Stimulated activated naive CD8-positive, alpha-beta T cell treated with anti-CD3 and anti-CD28 coated beads, Interleukin-15, Interleukin-2, amounts not matched to agents 100 U/mL and 50 U/mL, for 24 hours (primary cell): ENCODE measurements around the gene ALDH18A1.

Source experiments
- ATAC-seq: fragments of 150-1000 bp; cut with Tn5 transposase; one replicate; pipeline ENCODE4 v1.10.0; 2021
- DNase-seq: peaks from one replicate; pipeline ENCODE4 v3.0.0; 2021

The ALDH18A1 gene

DNA sequence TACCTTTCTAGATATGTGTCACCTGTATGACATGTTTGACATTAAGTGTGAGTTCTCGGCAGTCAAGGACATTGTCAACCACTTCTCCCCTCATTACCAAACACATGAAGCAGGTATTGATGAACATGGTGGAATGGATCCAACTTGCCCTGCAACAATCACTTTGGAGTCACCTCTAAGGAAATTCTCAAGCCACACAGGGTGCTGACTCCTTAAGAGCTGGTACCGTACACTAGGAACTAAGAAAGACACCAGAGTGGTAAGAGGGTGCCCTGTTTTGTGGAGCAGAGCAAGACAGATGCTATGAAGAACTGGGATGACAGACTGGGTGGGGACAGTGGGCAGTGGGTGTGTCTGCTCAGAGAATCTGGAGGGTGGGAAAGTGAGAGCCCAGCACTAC lies 77.9 kb downstream of the ALDH18A1 start:
- DNase-seq (no peak), ATAC-seq (no peak)

DNA sequence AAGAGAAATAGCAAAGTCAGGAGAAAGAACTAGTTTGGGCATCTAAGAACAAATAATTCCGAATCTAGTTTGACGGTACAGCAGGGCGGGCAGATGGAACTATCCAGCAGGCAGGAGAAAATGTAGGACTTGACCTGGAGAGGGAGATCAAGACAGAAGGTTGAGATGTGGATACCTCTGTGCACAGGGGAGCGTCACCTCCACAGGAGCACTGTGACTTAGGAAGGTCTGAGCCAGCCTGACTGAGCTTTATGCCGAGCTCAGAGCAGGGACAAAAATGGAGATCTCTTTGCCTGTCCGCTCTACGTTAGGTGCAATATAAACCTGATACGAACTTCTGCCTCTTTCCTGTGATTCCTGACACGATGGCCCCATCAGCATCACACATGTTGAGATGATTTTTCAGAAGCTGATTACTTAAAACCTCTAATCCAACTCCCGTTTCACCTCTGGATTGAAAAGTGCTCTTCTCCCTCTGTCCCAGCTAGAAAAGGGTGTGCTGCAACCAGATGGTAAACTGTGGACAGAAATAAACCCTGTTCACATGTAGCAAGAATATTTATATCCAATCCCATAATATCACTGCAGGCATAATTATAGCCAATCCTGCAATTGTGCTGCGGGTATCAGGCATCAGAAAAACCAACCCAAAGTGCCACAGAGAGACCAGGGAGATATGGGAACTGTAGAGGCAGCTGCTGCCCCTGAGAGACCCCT lies 81.7 kb downstream of the ALDH18A1 start:
- DNase-seq (no peak), ATAC-seq (no peak)

DNA sequence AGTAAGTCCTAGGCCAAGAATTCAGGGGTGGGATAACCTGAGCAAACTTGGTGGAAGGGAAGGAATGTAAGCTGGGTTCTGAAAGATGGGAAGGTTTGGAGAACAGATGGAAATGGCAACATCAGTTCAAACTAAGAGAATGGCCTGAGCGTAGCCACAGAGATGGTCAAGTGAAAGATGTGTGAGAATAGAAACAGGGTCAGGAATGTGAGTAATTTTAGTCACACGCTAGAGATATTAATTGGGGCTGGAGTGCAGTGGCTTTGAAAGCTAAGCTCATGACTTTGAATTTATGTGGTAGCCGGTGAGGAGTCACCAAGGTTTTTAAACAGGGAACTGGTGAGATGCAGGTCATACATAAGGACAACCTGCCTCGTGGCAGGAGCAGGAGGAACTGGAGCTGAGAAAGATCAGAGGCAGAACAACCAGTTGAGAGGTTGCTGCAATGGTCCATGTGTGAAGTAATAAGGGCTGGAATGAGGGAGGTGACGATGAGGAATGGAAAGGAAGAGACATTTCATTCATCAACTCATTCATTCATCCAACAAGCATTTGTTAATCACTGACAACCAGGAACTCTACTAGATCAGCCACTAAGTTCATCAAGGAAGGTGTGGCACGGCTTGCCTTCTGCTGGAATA lies 82.4 kb downstream of the ALDH18A1 start:
- DNase-seq: no peak
- ATAC-seq: no peak

DNA sequence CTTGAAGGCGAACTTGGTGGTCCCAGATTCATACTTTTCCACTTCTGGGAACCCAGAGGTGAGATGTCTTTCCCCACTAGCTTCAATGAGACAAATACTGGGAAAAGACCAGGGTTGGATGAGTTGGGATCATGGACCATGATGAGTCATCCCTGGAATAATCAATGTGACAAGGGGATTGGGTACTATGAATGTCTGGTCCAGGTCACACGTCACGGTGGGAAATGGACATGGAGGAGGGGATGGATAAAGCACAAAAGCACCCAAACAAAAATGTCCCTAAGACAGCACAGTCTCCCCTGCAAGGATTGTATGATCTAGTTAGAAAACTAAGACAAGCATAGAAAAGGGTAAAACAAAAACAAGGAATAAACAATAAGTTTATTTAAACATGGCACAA lies 83.0 kb downstream of the ALDH18A1 start:
- ATAC-seq: no peak

DNA sequence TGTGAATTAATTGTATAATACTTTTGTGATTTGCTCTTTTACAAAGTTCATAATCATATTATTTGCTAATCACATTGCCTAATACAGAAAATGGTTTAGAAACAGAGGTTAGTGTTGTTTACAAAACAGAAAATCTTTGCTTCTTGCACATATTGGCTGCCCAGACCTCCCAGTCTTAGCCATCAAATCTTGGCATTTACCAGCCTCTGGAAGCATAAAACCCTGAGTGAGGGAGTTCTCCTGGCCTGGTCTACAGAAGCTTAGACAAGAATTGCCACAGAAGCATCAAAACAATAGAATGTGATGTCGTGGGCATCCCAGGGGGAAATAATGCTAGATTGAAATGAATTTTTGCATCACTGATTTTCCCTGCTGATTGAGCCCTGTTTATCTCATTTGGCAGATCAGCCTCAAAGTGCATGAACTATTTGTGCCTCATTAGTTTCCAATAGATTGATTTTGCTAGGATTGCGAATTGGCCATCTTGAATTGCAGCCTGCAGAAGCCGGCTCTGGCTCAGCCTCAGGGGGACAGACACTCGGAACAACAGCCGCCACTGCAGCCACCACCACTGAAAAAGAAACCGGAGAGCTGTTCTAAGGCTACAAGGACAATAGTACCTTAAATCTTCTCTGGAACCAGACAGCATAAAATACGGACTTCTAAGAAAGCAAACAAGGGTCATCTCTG lies 84.2 kb downstream of the ALDH18A1 start:
- ATAC-seq (no peak), DNase-seq (no peak)

More for the DNA sequence above, 83.0 kb downstream of the ALDH18A1 start:
- DNase-seq: no peak

DNA sequence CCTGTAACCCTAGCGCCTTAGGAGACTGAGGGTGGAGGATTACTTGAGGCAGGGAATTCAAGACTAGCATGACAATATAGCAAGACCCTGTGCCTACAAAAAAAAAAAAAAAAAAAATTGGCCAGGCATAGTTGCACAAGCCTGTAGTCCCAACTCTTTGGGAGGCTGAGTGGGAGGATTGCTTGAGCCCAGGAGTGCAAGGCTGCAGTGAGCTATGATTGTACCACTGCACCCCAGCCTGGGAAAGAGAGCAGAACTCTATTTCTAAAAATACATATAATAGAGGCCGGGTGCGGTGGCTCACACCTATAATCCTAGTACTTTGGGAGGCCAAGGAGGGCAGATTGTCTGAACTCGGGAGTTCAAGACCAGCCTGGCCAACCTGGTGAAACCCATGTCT lies 85.1 kb downstream of the ALDH18A1 start:
- ATAC-seq: no peak

DNA sequence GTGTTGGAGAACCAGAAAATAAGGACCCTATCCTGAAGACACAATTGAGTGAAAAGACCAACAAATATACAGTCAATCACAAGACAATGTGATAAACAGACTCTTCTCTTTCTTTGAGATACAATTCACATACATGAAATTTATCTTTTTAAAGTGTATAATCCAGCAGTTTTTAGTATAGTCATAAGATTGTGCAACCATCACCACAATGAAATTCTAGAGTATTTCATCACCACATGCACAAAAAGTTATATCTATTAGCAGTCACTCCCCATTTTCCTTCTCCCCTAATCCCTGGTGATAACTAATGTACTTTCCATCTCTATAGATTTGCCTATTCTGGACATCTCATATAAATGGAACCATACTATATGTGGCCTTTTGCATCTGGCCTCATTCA lies 87.1 kb downstream of the ALDH18A1 start:
- DNase-seq (no peak), ATAC-seq (no peak)

More for the DNA sequence above, 85.1 kb downstream of the ALDH18A1 start:
- DNase-seq: no peak

DNA sequence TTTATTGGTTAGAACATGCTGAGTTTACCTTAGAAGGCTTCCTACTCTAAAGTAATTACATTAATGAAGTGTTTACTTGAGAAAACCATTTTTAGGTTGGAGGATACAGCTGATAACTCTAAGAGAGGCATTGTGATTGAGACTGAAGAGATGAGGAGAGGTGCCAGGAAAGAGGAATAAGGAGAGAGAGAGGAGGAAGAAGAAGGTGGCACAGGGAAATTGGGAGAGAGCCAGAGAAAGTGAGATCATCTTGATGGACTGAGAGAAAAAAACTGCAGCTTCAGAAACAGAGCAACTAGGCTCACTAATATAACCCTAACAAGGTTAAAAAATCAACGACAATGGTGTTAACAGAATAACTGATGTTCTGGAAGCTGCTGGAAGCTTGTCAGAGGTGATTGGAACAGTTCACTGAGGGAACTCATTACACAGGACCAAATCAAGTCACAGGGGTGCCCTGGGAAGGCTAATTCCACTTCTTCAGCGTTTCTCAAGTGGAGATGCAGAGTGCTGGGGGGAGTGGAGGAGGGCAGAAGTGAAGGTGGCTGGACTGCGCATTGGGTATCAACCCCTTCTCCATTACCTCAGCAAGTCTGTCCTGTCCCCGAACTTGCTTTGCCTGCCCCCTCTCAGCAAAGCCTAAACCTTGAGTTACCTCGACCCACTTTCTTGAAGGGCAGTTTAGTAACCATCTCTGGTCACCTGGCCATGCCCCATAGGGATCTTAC lies 88.4 kb downstream of the ALDH18A1 start:
- no peak for ATAC-seq
- DNase-seq: no peak

DNA sequence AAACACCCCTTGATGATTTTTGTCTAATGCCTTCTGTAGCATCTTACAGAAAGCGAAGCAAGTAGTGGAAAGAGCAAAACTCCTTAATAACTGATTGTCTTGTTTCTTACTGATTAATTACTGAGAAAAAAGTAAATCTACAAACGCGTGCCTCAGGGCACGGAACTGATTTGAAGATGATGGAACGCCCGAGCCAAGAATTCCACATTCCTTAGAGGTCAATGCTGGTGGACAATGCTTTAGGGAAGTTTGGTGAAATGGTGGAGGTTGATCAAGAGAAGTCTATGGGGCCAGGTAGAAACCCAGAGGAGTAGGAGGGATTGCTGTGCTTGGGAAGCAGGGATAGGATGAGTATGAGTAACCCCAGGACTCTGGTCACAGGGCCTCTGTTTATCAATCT lies 90.4 kb downstream of the ALDH18A1 start:
- DNase-seq: no peak
- no peak for ATAC-seq

DNA sequence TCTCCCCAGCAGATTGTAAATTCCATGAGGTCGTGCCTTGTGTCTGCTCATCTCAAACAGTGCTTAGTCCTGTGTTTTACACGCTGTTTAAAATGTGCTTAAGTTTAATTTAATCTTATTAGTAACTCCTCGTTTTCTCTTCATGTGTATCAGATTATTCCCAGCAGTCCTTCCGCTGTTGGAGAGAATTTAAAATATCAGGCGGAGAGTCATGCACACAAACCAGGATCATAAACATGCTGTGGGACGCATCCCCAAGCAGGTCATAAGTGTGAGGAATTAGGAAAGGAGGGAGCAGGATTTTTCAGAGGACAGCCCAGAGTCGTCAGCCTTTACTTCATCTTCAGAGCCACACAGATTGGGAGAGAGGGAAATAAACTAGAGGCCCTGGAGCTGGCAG lies 91.2 kb downstream of the ALDH18A1 start:
- no peak for DNase-seq

DNA sequence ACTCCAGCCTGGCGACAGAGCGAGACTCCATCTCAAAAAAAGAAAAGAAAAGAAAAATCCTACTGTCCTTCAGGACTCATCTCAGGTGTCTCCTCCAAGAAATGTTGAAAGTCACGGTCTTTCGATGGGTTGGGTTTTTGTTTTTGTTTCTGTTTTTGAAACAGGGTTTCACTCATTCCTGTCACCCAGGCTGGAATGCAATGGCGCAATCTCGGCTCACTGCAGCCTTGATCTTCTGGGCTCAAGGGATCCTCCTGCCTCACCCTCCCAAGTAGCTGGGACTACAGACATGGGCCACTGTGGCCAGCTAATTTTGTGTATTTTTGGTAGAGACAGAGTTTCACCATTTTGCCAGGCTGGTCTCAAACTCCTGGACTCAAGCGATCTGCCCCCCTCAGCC lies 92.2 kb downstream of the ALDH18A1 start:
- ATAC-seq (no peak), DNase-seq (no peak)

More for the DNA sequence above, 91.2 kb downstream of the ALDH18A1 start:
- no peak for ATAC-seq

DNA sequence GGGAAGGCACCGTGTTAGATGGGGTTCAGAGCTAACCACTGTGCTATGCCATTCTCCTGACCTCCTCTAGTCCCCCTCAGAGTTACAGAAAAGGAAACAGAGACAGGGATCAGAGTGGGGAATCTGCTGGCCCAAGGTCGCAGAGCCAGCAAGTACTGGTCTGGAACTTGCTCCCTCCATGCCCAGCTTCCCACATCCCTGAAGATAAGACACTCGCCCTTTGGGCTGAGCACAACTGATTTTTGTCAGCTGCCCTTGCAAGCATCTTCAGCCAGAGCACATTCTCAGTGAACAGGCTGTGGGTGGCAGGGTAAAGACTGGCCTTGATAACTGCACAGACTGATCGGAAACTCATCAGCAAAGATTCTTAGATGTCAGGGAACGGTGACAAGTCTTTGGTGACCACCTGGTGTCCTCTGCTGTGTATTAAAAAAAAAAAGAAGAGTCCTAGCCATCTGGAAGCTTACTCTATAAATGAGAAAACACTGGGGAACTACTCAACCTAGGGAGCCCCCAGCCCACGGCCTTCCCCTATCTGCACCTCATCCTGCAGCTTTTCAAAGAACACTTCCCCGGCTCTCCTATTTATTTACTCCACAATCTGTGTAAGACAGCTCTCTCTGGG lies 94.1 kb downstream of the ALDH18A1 start:
- ATAC-seq (no peak), DNase-seq (no peak)

DNA sequence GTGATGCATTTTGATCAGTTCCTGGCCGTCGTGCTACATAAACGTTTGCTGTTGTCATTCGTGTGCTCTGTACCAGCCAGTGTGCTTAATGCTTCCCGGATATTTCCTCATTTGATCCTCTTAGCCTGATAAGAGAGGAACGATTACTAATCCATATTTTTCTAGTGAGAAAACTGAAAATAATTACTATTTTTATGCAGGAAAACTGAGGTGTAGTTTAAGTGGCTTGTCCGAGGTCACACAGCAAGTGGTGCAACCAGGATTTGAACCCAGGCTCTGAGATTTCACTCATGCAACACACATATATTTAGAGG lies 94.7 kb downstream of the ALDH18A1 start:
- DNase-seq: no peak
- no peak for ATAC-seq

DNA sequence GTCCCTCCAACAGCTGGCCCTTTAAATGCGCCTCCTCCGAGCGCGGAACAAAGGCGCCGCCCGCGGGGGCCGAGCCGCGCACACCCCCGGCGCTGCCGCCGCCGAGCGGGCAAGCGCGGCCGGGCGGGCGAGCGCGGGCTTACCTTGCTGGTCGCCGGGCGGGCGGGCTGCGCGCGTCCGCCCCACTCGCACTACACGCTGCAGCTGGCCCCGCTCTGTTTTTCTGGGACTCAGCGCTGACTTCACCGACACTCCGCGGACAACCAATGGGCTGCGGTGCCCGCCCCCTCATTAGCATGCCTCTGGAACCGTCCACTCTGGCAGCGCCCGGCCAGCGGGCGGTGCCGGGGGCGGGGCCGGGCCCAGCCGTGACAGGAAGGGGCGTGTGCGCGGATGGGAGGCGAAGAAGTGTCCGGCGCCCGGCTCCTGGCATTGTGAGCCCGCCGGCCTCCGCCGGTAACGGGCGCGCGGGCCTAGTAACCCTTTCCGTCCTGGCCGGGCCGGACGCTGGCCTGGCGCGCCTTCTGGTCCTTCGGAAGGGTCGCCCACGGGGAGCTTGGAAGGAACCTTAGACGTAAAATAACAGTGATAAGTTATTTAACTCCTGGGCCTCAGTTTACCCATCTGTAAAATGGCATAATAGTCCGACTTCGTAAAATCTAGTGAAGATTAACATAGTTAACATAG lies 95.2 kb downstream of the ALDH18A1 start, which contains the start of gene SORBS1:
Gene SORBS1, minus strand, starts transcription at position 195 of the 687 bp plus-strand sequence. CDS start 120,236 bp downstream, outside the sequence.
- peak; percentile 99 for ATAC-seq
- DNase-seq: peak; percentile 86

DNA sequence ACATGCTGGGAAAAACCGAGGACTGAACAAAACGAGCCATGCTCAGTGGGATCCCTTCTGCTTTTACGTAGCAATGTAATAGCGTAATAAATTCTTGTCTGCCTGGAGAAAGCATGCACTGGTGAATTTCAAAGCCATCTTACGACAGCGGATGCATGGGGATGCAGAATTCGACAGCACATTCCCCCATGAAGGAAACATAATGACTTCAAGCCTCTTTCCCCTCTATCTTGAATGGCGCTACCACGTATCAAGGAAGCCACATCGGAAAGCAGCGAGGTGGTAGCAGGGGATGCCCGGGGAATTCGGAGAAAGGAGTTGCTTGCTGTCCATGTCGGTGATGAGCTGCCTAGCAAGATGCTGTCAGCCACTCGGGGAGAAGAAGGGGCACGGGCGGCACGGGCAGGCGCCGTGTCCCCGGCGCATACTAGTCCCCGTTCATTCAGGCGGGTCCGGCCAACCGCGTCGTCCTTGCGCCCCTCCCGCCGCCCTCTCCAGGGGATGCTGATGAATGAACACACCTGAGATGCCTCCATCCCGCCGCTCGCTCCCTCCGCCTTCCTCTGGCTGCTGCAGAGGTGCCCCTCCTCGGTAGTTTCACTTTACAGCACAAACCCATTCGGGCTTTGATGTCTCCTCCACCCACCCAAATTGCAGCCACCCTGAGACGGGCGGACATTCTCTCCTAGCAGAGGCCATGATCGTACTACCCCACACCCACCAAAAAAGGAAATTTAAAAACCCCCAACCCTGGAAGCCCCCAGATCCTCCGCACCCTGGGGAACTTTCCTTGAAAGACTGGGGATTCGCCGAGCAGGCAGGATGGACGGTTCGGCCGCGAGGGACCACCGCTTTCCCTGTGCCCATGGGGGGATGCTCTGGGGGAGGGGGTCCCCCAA lies 96.0 kb downstream of the ALDH18A1 start:
- peak; percentile 36 for DNase-seq
- ATAC-seq: peak; percentile 12

DNA sequence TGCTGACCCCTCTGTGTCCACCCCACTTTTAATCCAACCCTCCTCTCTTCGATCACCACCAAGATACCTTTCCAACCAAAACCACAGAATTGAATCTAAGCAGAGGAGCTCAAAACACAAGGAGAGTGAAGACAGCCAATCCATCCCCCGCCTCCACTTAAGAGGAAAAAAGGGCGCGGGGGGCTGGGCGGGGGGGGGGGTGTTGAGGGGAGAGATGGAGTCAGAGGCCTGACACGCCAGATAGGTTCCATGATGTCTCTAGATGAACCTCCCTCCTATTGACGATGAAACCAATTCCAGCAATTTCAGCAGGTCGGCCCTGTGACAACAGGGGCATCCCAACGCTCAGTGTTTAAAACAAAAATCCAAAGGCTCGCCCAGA lies 96.6 kb downstream of the ALDH18A1 start:
- ATAC-seq: no peak
- no peak for DNase-seq

DNA sequence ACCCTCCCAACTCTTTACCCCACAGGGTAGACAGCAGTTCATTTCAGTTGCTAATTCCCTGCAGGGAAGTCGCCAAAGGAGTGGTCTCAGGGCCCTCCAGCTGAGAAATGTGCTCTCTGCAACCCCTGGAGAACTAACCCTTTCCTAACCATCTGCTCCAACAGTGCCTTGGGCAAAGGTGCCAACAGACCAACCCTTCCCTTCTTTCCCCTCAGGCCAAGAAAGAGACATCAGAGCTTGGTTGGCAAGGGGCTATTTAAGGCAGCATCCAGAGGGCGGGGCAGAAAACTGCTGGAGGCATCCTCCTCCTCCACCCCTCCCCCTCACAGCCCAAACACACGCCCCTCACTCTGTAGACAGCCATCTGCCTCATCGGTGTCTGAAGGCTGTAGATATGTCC lies 97.0 kb downstream of the ALDH18A1 start:
- DNase-seq: no peak
- no peak for ATAC-seq

DNA sequence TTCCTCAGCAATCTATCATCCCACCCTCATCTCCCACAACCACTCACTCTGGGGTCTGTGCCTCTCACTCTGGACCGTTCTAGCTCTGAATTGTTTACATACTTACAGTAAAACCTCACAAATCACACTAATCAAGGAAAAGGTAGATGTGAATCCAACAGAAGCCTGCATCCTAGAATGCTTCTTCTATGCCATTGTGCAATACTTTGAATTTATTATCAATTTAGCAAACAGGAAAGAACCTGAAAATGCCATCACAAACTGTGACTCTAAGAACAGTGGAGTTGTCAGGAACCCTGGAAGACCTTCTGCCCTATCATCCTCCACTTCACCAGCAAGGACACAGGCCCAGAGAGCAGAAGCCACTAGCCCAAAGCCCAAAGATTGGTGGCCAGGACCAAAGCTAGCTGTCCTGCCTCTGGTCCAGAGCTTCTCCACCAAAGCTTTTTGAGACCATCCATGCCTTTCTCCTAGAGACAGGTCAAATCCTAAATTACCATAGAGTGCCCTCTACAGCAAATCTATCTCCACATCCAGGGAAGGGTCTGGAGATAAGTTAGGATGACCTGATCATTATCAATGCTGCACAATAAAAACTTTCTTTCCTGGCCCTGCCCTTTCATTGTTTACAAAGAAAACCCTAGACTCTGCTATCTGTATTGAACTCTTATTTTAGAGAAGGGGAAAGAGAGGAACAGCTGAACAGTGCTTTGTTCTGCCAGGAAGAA lies 97.8 kb downstream of the ALDH18A1 start:
- DNase-seq (no peak), ATAC-seq (no peak)

DNA sequence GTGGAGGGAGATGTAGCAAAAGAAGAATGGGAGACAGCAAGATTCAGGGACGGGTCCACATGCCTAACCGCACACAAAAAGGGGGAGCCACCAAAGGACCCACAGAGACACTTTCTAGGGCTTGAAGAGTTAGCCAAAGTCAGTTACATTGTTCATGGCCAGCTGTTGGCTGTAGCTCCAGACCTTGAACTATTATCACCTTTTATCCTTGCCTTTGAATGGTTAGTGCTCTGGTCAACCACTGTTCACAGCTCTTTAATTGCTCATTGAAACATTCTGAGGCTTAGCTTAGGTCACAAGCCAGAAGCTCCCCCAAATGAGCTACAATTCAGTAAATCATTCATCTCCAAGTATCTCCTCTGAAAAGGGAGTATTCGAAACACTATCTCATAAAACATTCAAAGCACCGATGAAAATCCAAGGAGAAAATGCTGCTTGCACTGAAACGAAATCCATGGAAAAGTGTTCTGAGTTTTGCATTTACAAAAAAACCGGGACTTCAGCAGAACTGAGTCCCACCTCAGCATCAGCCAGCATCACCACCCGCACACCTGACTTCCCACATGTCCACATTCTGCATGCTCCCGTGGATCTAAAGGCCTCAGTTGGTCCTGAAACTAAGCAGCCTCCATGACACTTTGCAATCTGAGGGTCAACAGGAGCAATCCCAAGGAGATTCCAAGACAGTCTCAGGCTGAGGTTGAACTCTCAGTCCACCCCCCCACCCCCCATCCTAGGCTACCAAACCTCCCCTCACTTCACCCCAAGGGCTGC lies 99.3 kb downstream of the ALDH18A1 start:
- ATAC-seq (no peak), DNase-seq (no peak)
